SKM-1 (cell line): Measurements from ENCODE around the gene MRPS23.

Experiments used
- DNase-seq: peaks from one replicate; lab custom pipeline; 2025; ENCODE audit not compliant: unreplicated experiment; lab: John Stamatoyannopoulos, UW

Gene MRPS23

GRCh38 chr17:57838857-57839570 is 10.8 kb downstream of the MRPS23 start:
- no peak for DNase-seq

- no peak for DNase-seq
Measured at GRCh38 chr17:57838453-57838852, 11.4 kb downstream of the MRPS23 start.

- no peak for DNase-seq
Measured at GRCh38 chr17:57835333-57835900, 14.4 kb downstream of the MRPS23 start.

- DNase-seq = no peak
Measured at GRCh38 chr17:57834146-57834741, 15.6 kb downstream of the MRPS23 start.

GRCh38 chr17:57833179-57833939 is 16.5 kb downstream of the MRPS23 start:
- peak; percentile 61 for DNase-seq

- peak; percentile 32 for DNase-seq
Measured at GRCh38 chr17:57832314-57833178, 17.3 kb downstream of the MRPS23 start.

GRCh38 chr17:57830880-57831279 is 19.0 kb downstream of the MRPS23 start:
- DNase-seq = no peak

- no peak for DNase-seq
Measured at GRCh38 chr17:57823469-57824401, 26.1 kb downstream of the MRPS23 start.

- DNase-seq = no peak
Measured at GRCh38 chr17:57819867-57820266, 30.0 kb downstream of the MRPS23 start.

- DNase-seq = no peak
Measured at GRCh38 chr17:57819285-57819684, 30.6 kb downstream of the MRPS23 start.

GRCh38 chr17:57818066-57818465 is 31.8 kb downstream of the MRPS23 start:
- no peak for DNase-seq

GRCh38 chr17:57817299-57817698 is 32.5 kb downstream of the MRPS23 start:
- no peak for DNase-seq

- no peak for DNase-seq
Measured at GRCh38 chr17:57814421-57814820, 35.4 kb downstream of the MRPS23 start.

- DNase-seq = no peak
Measured at GRCh38 chr17:57811638-57812280, 38.1 kb downstream of the MRPS23 start.

GRCh38 chr17:57810721-57811637 is 38.9 kb downstream of the MRPS23 start:
- no peak for DNase-seq

- no peak for DNase-seq
Measured at GRCh38 chr17:57809879-57810278, 40.0 kb downstream of the MRPS23 start.

- no peak for DNase-seq
Measured at GRCh38 chr17:57808882-57809281, 41.0 kb downstream of the MRPS23 start.

- no peak for DNase-seq
Measured at GRCh38 chr17:57806167-57806830, 43.5 kb downstream of the MRPS23 start.
